GM12801 (cell line): ENCODE measurements around the gene FXYD1.

Source experiments
- CTCF ChIP-seq: IDR thresholded peaks from one replicate; pipeline ENCODE4 v1.5.1; 2011; ENCODE audit warnings: control low read depth; ENCODE audit not compliant: insufficient read length; ENCODE audit errors: extremely low read depth

The FXYD1 gene

GRCh38 chr19:35124098-35125060 lies 14.2 kb upstream of the FXYD1 start:
- no peak for TF ChIP-seq CTCF

- no peak for TF ChIP-seq CTCF
These were observed 13.3 kb upstream of the FXYD1 start for GRCh38 chr19:35125270-35125717.

- TF ChIP-seq CTCF, result no peak
These were observed 12.6 kb upstream of the FXYD1 start for GRCh38 chr19:35125749-35126623.

GRCh38 chr19:35126624-35126959 lies 12.0 kb upstream of the FXYD1 start:
- no peak for TF ChIP-seq CTCF

GRCh38 chr19:35127871-35128270 lies 10.8 kb upstream of the FXYD1 start:
- TF ChIP-seq CTCF, result no peak

GRCh38 chr19:35128398-35129057 lies 10.1 kb upstream of the FXYD1 start:
- no peak for TF ChIP-seq CTCF
